GM23248 (cell line): ENCODE measurements around the gene ID1. TPM values are rescaled to one million over a fixed set of nuclear protein-coding genes. Genes with fewer than 3 reads are reported as not detected.

Source experiments
- DNase-seq: peaks from one replicate; pipeline ENCODE4 v3.0.0-alpha.2; 2015
- H2AFZ ChIP-seq: fragments of 200-600 bp; sonication (generic); 2 replicates; pipeline ENCODE4 v1.6.1; 2016; ENCODE audit warnings: antibody characterized with exemption
- H3F3A ChIP-seq: fragments of 200-600 bp; sonication (generic); 2 replicates; pipeline ENCODE4 v1.6.1; 2016; ENCODE audit warnings: mild to moderate bottlenecking, antibody characterized with exemption, mixed run types; ENCODE audit not compliant: insufficient read depth
- H3K27ac ChIP-seq: fragments of 200-600 bp; sonication (generic); 2 replicates; pipeline ENCODE4 v1.5.1; 2016; ENCODE audit warnings: mild to moderate bottlenecking
- H3K27me3 ChIP-seq: fragments of 200-600 bp; sonication (generic); replicated peaks from 2 replicates; pipeline ENCODE4 v1.6.1; 2016; ENCODE audit warnings: mild to moderate bottlenecking; ENCODE audit not compliant: insufficient read depth
- H3K36me3 ChIP-seq: fragments of 200-600 bp; sonication (generic); 2 replicates; pipeline ENCODE4 v1.6.1; 2016; ENCODE audit warnings: low read depth, mild to moderate bottlenecking
- H3K4me1 ChIP-seq: fragments of 200-600 bp; sonication (generic); 2 replicates; pipeline ENCODE4 v1.6.1; 2016; ENCODE audit warnings: mild to moderate bottlenecking; ENCODE audit not compliant: insufficient read depth
- H3K4me2 ChIP-seq: fragments of 200-600 bp; sonication (generic); one replicate; pipeline ENCODE4 v1.6.1; 2016; ENCODE audit warnings: mild to moderate bottlenecking; ENCODE audit not compliant: unreplicated experiment
- H3K4me3 ChIP-seq: fragments of 200-600 bp; sonication (generic); 2 replicates; pipeline ENCODE4 v1.5.1; 2016; ENCODE audit warnings: mild to moderate bottlenecking
- H3K79me2 ChIP-seq: fragments of 200-600 bp; sonication (generic); 2 replicates; pipeline ENCODE4 v1.6.1; 2016; ENCODE audit warnings: mild to moderate bottlenecking; ENCODE audit not compliant: insufficient read depth
- H3K9ac ChIP-seq: fragments of 200-600 bp; sonication (generic); 2 replicates; pipeline ENCODE4 v1.6.1; 2016; ENCODE audit warnings: mild to moderate bottlenecking
- H3K9me2 ChIP-seq: fragments of 200-600 bp; sonication (generic); 2 replicates; pipeline ENCODE4 v1.6.1; 2016; ENCODE audit warnings: mixed run types, mild to moderate bottlenecking, moderate library complexity; ENCODE audit not compliant: insufficient read depth
- H3K9me3 ChIP-seq: fragments of 200-600 bp; sonication (generic); one replicate; pipeline ENCODE4 v1.6.1; 2017; ENCODE audit warnings: low read depth
- H4K20me1 ChIP-seq: fragments of 200-600 bp; sonication (generic); 2 replicates; pipeline ENCODE4 v1.6.0; 2016; ENCODE audit not compliant: insufficient read depth
- EZH2 ChIP-seq: fragments of 200-600 bp; sonication (generic); IDR thresholded peaks from 2 replicates; pipeline ENCODE4 v1.6.1; 2018; ENCODE audit warnings: antibody characterized with exemption, mild to moderate bottlenecking; ENCODE audit not compliant: insufficient read depth, poor library complexity, severe bottlenecking
- EZH2phosphoT487 ChIP-seq: fragments of 200-600 bp; sonication (generic); IDR thresholded peaks from 2 replicates; pipeline ENCODE4 v1.6.1; 2018; ENCODE audit warnings: antibody characterized with exemption, moderate library complexity, mild to moderate bottlenecking, low read depth; ENCODE audit not compliant: insufficient read depth
- WGBS, 2 experiments: methylation state at CpG; one replicate each; pipeline ENCODE4 v1.1.6; 2015 to 2017; ENCODE audit warnings: low lambda C conversion rate in 2 of 2, low coverage in 1 of 2; ENCODE audit errors: missing lambda C conversion rate in 2 of 2; 5-methylcytosine and 5-hydroxymethylcytosine counted together
- in situ Hi-C: fragments of 300-500 bp; cut with MboI; formaldehyde crosslinking; loops from 2 replicates; pipeline ENCODE4 v1.15.0; 2020
- polyA plus RNA-seq: library from polyadenylated mRNA; unstranded; fragments of >200 nt; fragmentation: Nextera tagmentation; extraction: Ambion mirVana; gene quantifications from 2 replicates; pipeline ENCODE4 v1.2.1, GENCODE V29; 2016
- total RNA-seq: library from RNA; depleted of rRNA; stranded (reverse); fragments of >200 nt; shearing (Covaris generic); gene quantifications from 2 replicates; pipeline ENCODE4 v1.2.3, GENCODE V29; 2014

The ID1 gene
- total and polyA plus RNA-seq, 2 experiments from 2014 or later: 248 to 780 TPM

GRCh38 chr20:31568773-31569162, 36.3 kb upstream of the ID1 start:
- no peak for TF ChIP-seq EZH2
- TF ChIP-seq EZH2phosphoT487: no peak
- in situ Hi-C loops: loop anchor here (5.0 kb wide), 1 partner anchor 44 kb away; no protein-coding TSS in a partner anchor
- WGBS, 2 experiments: 86 to 87% methylated on average over 5 of the region's 5 CpGs

DNA sequence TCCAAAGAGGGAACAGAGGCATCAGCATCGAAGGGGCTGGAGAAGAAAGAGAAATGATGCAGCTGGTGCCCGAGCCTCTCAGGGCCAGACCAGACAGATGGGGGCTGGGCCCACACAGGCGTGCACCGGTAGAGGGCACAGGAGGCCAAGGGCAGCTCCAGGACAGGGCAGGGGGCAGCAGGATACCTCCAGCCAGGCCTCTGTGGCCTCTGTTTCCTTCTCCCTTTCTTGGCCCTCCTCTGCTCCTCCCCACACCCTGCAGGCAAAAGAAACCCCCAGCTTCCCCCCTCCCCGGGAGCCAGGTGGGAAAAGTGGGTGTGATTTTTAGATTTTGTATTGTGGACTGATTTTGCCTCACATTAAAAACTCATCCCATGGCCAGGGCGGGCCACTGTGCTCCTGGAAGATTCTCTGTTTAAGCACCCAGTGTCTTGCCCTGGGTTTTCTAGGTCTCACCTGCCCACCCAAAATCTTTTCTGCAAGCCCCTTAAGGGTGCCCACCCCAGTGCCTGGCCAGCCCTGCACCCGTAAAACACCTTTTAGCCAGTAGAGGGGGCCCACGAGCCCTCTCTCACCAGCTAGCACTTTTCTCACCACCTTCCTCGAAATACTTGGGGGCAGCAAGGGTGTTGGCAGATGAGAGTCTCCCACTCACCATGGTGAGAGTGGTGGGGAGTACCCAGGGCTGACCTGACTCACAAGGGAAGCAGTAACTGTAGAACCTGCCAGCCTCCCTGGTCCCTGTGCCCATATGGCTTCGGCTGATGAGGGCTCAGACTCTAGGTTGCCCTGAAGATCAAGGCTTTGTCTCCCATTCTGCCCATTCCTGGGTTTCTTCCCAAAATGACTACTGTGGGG, 35.7 kb upstream of the ID1 start:
- peaks cover 70% of the 10 kb centered on the region for H3F3A ChIP-seq
- no peaks in the 10 kb centered on the region for H3K9me2 ChIP-seq
- peak overlapping the region; percentile 99 for H3K27ac ChIP-seq
- in situ Hi-C loops: loop anchor here (5.0 kb wide), 1 partner anchor 43 kb away; no protein-coding TSS in a partner anchor
- H3K4me1 ChIP-seq: peaks cover 56% of the 10 kb centered on the region
- H3K27me3 ChIP-seq: no peaks in the 10 kb centered on the region
- peak overlapping the region; percentile 93 for H3K9ac ChIP-seq
- no peak overlapping the region for H2AFZ ChIP-seq
- no peaks in the 10 kb centered on the region for H3K9me3 ChIP-seq
- H3K79me2 ChIP-seq: 0 out of 2 replicates have a peak, but pooled peaks cover 1% of the 10 kb centered on the region
- H3K4me3 ChIP-seq: no peak overlapping the region
- peaks cover under 1% of the 10 kb centered on the region; the same call in 1 of the 2 replicates for H3K36me3 ChIP-seq
- 20 to 31% methylated on average over 9 to 10 of the region's 10 CpGs for WGBS, 2 experiments
- no peak overlapping the region for H3K4me2 ChIP-seq
- no peaks in the 10 kb centered on the region for H4K20me1 ChIP-seq
- no peak for TF ChIP-seq EZH2phosphoT487
- TF ChIP-seq EZH2: no peak
- peak; percentile 80 for DNase-seq

More at GRCh38 chr20:31568773-31569162, 36.3 kb upstream of the ID1 start:
- peaks cover 50% of the 10 kb centered on the region for H3K4me1 ChIP-seq
- H3K4me2 ChIP-seq: no peak overlapping the region
- H3K4me3 ChIP-seq: no peak overlapping the region
- no peaks in the 10 kb centered on the region for H3K27me3 ChIP-seq
- H3K79me2 ChIP-seq: peaks cover 5% of the 10 kb centered on the region; the same call in 1 of the 2 replicates
- H3F3A ChIP-seq: peaks cover 70% of the 10 kb centered on the region
- no peaks in the 10 kb centered on the region for H4K20me1 ChIP-seq
- no peak overlapping the region for H2AFZ ChIP-seq
- H3K9ac ChIP-seq: peak overlapping the region; percentile 93
- H3K27ac ChIP-seq: peak overlapping the region; percentile 99
- H3K9me2 ChIP-seq: no peaks in the 10 kb centered on the region
- DNase-seq: no peak
- peaks cover 6% of the 10 kb centered on the region; the same call in 1 of the 2 replicates for H3K36me3 ChIP-seq
- no peaks in the 10 kb centered on the region for H3K9me3 ChIP-seq

DNA sequence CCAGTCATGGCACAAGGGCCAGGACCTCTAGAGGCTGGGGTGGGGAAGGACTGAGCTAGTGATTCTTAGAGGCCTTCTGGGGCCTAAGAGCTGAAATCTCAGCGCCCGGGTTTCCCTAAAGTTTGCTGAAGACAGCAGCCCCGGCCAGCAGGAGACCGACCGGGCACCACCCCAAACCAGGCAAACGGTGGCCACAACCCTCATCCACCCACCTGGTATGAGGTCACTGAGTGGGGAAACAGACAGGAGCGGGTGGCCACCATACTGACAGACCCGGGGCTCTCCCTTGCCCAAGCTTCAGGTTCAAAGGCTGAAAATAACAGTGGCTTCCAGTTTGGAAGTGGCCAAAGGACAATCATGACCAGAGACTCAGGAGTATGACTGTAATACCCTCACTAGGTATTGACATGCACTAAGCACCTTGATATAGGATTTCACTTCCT, 35.0 kb upstream of the ID1 start:
- peak overlapping the region; percentile 99 for H3K27ac ChIP-seq
- 48 to 51% methylated on average over 7 to 8 of the region's 8 CpGs for WGBS, 2 experiments
- peaks cover 56% of the 10 kb centered on the region for H3K4me1 ChIP-seq
- H3K79me2 ChIP-seq: no peaks in the 10 kb centered on the region
- H3F3A ChIP-seq: peaks cover 70% of the 10 kb centered on the region
- in situ Hi-C loops: no loop called here
- H3K27me3 ChIP-seq: no peaks in the 10 kb centered on the region
- peak overlapping the region; percentile 93 for H3K9ac ChIP-seq
- no peak overlapping the region for H2AFZ ChIP-seq
- H4K20me1 ChIP-seq: no peaks in the 10 kb centered on the region
- no peaks in the 10 kb centered on the region for H3K9me3 ChIP-seq
- TF ChIP-seq EZH2: no peak
- TF ChIP-seq EZH2phosphoT487: no peak
- DNase-seq: peak; percentile 62
- H3K4me3 ChIP-seq: no peak overlapping the region
- H3K9me2 ChIP-seq: no peaks in the 10 kb centered on the region
- H3K36me3 ChIP-seq: no peaks in the 10 kb centered on the region
- H3K4me2 ChIP-seq: peak overlapping the region; percentile 13

- no peaks in the 10 kb centered on the region for H4K20me1 ChIP-seq
- no peaks in the 10 kb centered on the region for H3K9me3 ChIP-seq
- TF ChIP-seq EZH2phosphoT487: 0 out of 2 replicates have a peak, but pooled peaks have one; percentile 46
- no peak for TF ChIP-seq EZH2
- DNase-seq: peak; percentile 96
- H3K9ac ChIP-seq: peak overlapping the region; percentile 93
- H3K9me2 ChIP-seq: no peaks in the 10 kb centered on the region
- H3K27ac ChIP-seq: peak overlapping the region; percentile 99
- peaks cover 61% of the 10 kb centered on the region for H3F3A ChIP-seq
- no peaks in the 10 kb centered on the region for H3K27me3 ChIP-seq
- peak overlapping the region; percentile 13 for H3K4me2 ChIP-seq
- H3K4me3 ChIP-seq: no peak overlapping the region
- no peaks in the 10 kb centered on the region for H3K36me3 ChIP-seq
- WGBS, 2 experiments: 21 to 22% methylated on average over 25 of the region's 25 CpGs
- in situ Hi-C loops: no loop called here
- H3K4me1 ChIP-seq: peaks cover 56% of the 10 kb centered on the region
- no peak overlapping the region for H2AFZ ChIP-seq
- H3K79me2 ChIP-seq: no peaks in the 10 kb centered on the region
Measured at GRCh38 chr20:31570735-31571617, 34.1 kb upstream of the ID1 start.
